GM23338 (cell line): Measurements from ENCODE around the gene GPRASP2.
"Not testable (repeated sequence)": the region's sequence is repeated elsewhere in the genome, so short reads cannot be mapped to it uniquely, and the experiment has no call there.

Experiments used
- CREB1 ChIP-seq: fragments of 250-450 bp; sonication (Bioruptor Pico); IDR thresholded peaks from 2 replicates; pipeline ENCODE4 v1.5.0; 2020; ENCODE audit warnings: low read depth, mild to moderate bottlenecking, moderate library complexity
- CTCF ChIP-seq, 2 experiments: fragments of 200-600 bp in 1 of 2; sonication (generic) in 1 of 2; conservative IDR thresholded peaks; 2 replicates each; pipeline versions ENCODE4 v1.5.1 to v1.6.1; 2016 to 2017; ENCODE audit warnings: antibody characterized with exemption in 2 of 2, low read depth in 2 of 2, mild to moderate bottlenecking in 2 of 2, moderate library complexity in 1 of 2
- ETS1 ChIP-seq: IDR thresholded peaks from 2 replicates; pipeline ENCODE4 v1.6.1; 2016; ENCODE audit warnings: antibody characterized with exemption
- EZH2 ChIP-seq: fragments of 200-600 bp; sonication (generic); IDR thresholded peaks from one replicate; pipeline ENCODE4 v1.8.0; 2017; ENCODE audit warnings: antibody characterized with exemption, mild to moderate bottlenecking, low read depth; ENCODE audit not compliant: unreplicated experiment
- EZH2phosphoT487 ChIP-seq: fragments of 200-600 bp; sonication (generic); IDR thresholded peaks from one replicate; pipeline ENCODE4 v1.8.1; 2018; ENCODE audit warnings: antibody characterized with exemption; ENCODE audit not compliant: unreplicated experiment
- JUNB ChIP-seq: IDR thresholded peaks from one replicate; pipeline ENCODE4 v1.6.1; 2016; ENCODE audit warnings: antibody characterized with exemption; ENCODE audit not compliant: unreplicated experiment
- POLR2AphosphoS5 ChIP-seq: IDR thresholded peaks from 2 replicates; pipeline ENCODE4 v1.6.1; 2016; ENCODE audit warnings: antibody characterized with exemption, low read depth
- REST ChIP-seq: IDR thresholded peaks from one replicate; pipeline ENCODE4 v1.6.1; 2018; ENCODE audit warnings: antibody characterized with exemption; ENCODE audit not compliant: unreplicated experiment
- ZNF114 ChIP-seq: fragments of 250-450 bp; sonication (Bioruptor Pico); IDR thresholded peaks from 2 replicates; pipeline ENCODE4 v1.5.0; 2020; ENCODE audit warnings: mild to moderate bottlenecking, moderate library complexity

DNA sequence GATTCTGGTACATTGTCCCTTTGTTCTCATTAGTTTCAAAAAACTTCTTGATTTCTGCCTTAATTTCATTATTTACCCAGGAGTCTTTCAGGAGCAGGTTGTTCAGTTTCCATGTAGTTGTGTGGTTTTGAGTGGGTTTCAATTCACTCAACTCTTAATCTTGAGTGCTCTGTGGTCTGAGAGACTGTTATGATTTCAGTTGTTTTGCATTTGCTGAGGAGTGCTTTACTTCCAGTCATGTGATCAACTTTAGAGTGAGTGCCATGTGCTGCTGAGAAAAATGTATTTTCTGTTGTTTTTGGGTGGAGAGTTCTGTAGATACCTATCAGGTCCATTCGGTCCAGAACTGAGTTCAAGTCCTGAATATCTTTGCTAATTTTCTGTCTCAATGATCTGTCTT lies 45.2 kb upstream of the GPRASP2 start:
- not testable (repeated sequence) for TF ChIP-seq CTCF (conservative IDR thresholded peaks at IDR 0.05; ENCODE audit: low read depth in 2 of 2); EZH2phosphoT487; EZH2; POLR2AphosphoS5; REST; CREB1 (CRISPR knock-in tag); ETS1; JUNB; ZNF114 (CRISPR knock-in tag)
